Adrenal gland (tissue), 5 donors: ENCODE measurements around the gene TTLL5.

Source experiments
- CTCF ChIP-seq, 6 experiments: fragments of 450-650 bp in 4 of 6; fragments of 200-600 bp in 2 of 6; sonication (generic) in 1 of 6; IDR thresholded peaks; 1 replicate in 5 of 6; 2 replicates in 1 of 6; pipeline versions ENCODE4 v1.5.1 to v1.8.0; 2016 to 2021; ENCODE audit warnings: antibody characterized with exemption in 6 of 6, mild to moderate bottlenecking in 2 of 6, moderate library complexity in 1 of 6
- POLR2A ChIP-seq, 2 donors: fragments of 450-650 bp; IDR thresholded peaks; one replicate each; pipeline ENCODE4 v1.6.1; 2017; ENCODE audit warnings: antibody characterized with exemption in 2 of 2, mild to moderate bottlenecking in 2 of 2, moderate library complexity in 1 of 2
- donor health status: DM: no; HTN: no; CAD: no.

- no peak for TF ChIP-seq CTCF (IDR thresholded peaks at IDR 0.05)
- TF ChIP-seq POLR2A (IDR thresholded peaks at IDR 0.05): no peak
Observed at GRCh38 chr14:75689012-75689411, 28.0 kb downstream of the TTLL5 start.
